GM12878 (cell line): ENCODE measurements around the gene TRAF7. TPM values are rescaled to one million over a fixed set of nuclear protein-coding genes. Genes with fewer than 3 reads are reported as not detected.
A peak's percentile ranks its signal among the peaks of the same experiment; 100 is the strongest.

Source experiments
- ATAC-seq: fragments of 200-7000 bp; cut with Tn5 transposase; 3 replicates; pipeline ENCODE4 v1.9.1; 2020; ENCODE audit warnings: mild to moderate bottlenecking, moderate library complexity
- BruUV-seq: library from RNA; stranded (reverse); fragments of 400-500 nt; replicated peaks from 2 replicates; lab custom pipeline; 2021; lab: Mats Ljungman, UMichigan
- CTCF ChIA-PET: fragments of 300-600 bp; sonication (Branson Sonifier 250); formaldehyde crosslinking; extraction: SDS; loops from one replicate; lab custom pipeline; 2021; ENCODE audit warnings: inconsistent platforms; lab: Yijun Ruan, JAX
- POLR2A ChIA-PET: fragments of 350-600 bp; formaldehyde crosslinking; extraction: SDS; loops from one replicate; lab custom pipeline; 2021; ENCODE audit warnings: inconsistent platforms; lab: Charles Lee
- RAD21 ChIA-PET: fragments of 300-600 bp; sonication (Branson Sonifier 250); formaldehyde crosslinking; loops from one replicate; lab custom pipeline; 2023; ENCODE audit warnings: antibody characterized with exemption; ENCODE audit not compliant: unreplicated experiment; lab: Charles Lee
- SMC1A ChIA-PET: fragments of 300-600 bp; sonication (Branson Sonifier 250); formaldehyde crosslinking; loops from one replicate; lab custom pipeline; 2023; ENCODE audit not compliant: unreplicated experiment, uncharacterized antibody; lab: Charles Lee
- DNase-seq: peaks from one replicate; pipeline ENCODE4 v3.0.0-alpha.2; 2011; ENCODE audit warnings: low read depth, low spot score
- FAIRE-seq: peaks from 3 replicates; lab custom pipeline; 2011; peaks lifted over from hg19 to GRCh38; lab: Jason Lieb, UNC
- H2AFZ ChIP-seq: 2 replicates; pipeline ENCODE4 v1.6.0; 2011; ENCODE audit warnings: low read depth, low read length, control low read depth; ENCODE audit not compliant: control insufficient read depth
- H3K27ac ChIP-seq: 2 replicates; pipeline ENCODE4 v1.5.1; 2011; ENCODE audit warnings: control low read depth; ENCODE audit not compliant: control insufficient read depth, insufficient read depth
- H3K27me3 ChIP-seq, 2 experiments: replicated peaks in 1 of 2; 2 replicates each; pipeline versions ENCODE4 v1.6.0 to v1.6.1; 2011; ENCODE audit warnings: low read length in 1 of 2; ENCODE audit not compliant: control insufficient read depth in 2 of 2, insufficient read depth in 2 of 2
- H3K36me3 ChIP-seq, 2 experiments: 2 replicates each; pipeline ENCODE4 v1.5.1; 2011; ENCODE audit warnings: low read length in 1 of 2; ENCODE audit not compliant: control insufficient read depth in 2 of 2, insufficient read depth in 2 of 2
- H3K4me1 ChIP-seq: 2 replicates; pipeline ENCODE4 v1.6.1; 2011; ENCODE audit warnings: mild to moderate bottlenecking, low read length, moderate library complexity, mixed read lengths; ENCODE audit not compliant: control insufficient read depth, insufficient read depth
- H3K4me2 ChIP-seq: 2 replicates; pipeline ENCODE4 v1.6.0; 2011; ENCODE audit warnings: control low read depth; ENCODE audit not compliant: control insufficient read depth, insufficient read depth
- H3K4me3 ChIP-seq: fragments of 200-600 bp; sonication (generic); 2 replicates; pipeline ENCODE4 v1.5.1; 2016
- H3K79me2 ChIP-seq: 2 replicates; pipeline ENCODE4 v1.6.0; 2011; ENCODE audit warnings: low read length; ENCODE audit not compliant: control insufficient read depth, insufficient read depth
- H3K9ac ChIP-seq: 2 replicates; pipeline ENCODE4 v1.8.0; 2011; ENCODE audit warnings: low read length, control low read depth, mixed read lengths; ENCODE audit not compliant: control insufficient read depth, insufficient read depth
- H3K9me3 ChIP-seq: replicated peaks from 3 replicates; pipeline ENCODE4 v1.5.1; 2011; ENCODE audit warnings: mild to moderate bottlenecking, low read length; ENCODE audit not compliant: control insufficient read depth, insufficient read depth
- H4K20me1 ChIP-seq: 2 replicates; pipeline ENCODE4 v1.6.0; 2011; ENCODE audit not compliant: control insufficient read depth, insufficient read depth
- BHLHE40 ChIP-seq, 2 experiments: fragments of 450-650 bp in 1 of 2; IDR thresholded peaks; 2 replicates each; pipeline ENCODE4 v1.6.1; 2011 to 2017; ENCODE audit warnings: low read depth in 2 of 2, borderline replicate concordance in 1 of 2, improper control_type of control experiment in 1 of 2, low read length in 1 of 2, mild to moderate bottlenecking in 1 of 2
- BMI1 ChIP-seq: fragments of 450-650 bp; IDR thresholded peaks from 2 replicates; pipeline ENCODE4 v1.6.1; 2016; ENCODE audit warnings: mild to moderate bottlenecking, moderate library complexity, borderline replicate concordance
- GATAD2B ChIP-seq: fragments of 450-650 bp; conservative IDR thresholded peaks from 2 replicates; pipeline ENCODE4 v1.6.1; 2017; ENCODE audit warnings: low read depth, mild to moderate bottlenecking, moderate library complexity
- MEF2A ChIP-seq: IDR thresholded peaks from 2 replicates; pipeline ENCODE4 v1.6.1; 2011; ENCODE audit warnings: low read depth, mild to moderate bottlenecking, low read length, moderate library complexity; ENCODE audit not compliant: insufficient read depth
- MTA2 ChIP-seq: fragments of 450-650 bp; IDR thresholded peaks from 2 replicates; pipeline ENCODE4 v1.6.1; 2016; ENCODE audit warnings: low read depth, mild to moderate bottlenecking, moderate library complexity
- NR2C2 ChIP-seq: IDR thresholded peaks from 2 replicates; pipeline ENCODE4 v1.6.1; 2011; ENCODE audit warnings: borderline replicate concordance, low read depth; ENCODE audit not compliant: control insufficient read depth, insufficient read length
- NR2F1 ChIP-seq: fragments of 450-650 bp; conservative IDR thresholded peaks from 2 replicates; pipeline ENCODE4 v1.6.1; 2017; ENCODE audit warnings: mild to moderate bottlenecking
- PAX5 ChIP-seq: IDR thresholded peaks from 2 replicates; pipeline ENCODE4 v1.6.1; 2011; ENCODE audit warnings: low read depth, low read length, borderline replicate concordance
- POU2F2 ChIP-seq: IDR thresholded peaks from 3 replicates; pipeline ENCODE4 v1.6.1; 2011; ENCODE audit warnings: low read depth, mild to moderate bottlenecking, low read length, borderline replicate concordance
- RAD51 ChIP-seq: fragments of 450-650 bp; IDR thresholded peaks from 2 replicates; pipeline ENCODE4 v1.6.1; 2016; ENCODE audit warnings: moderate library complexity, mild to moderate bottlenecking, inconsistent platforms
- SKIL ChIP-seq: fragments of 450-650 bp; IDR thresholded peaks from 2 replicates; pipeline ENCODE4 v1.6.1; 2017; ENCODE audit warnings: mild to moderate bottlenecking, low read depth, inconsistent platforms; ENCODE audit not compliant: poor library complexity, severe bottlenecking
- SREBF2 ChIP-seq: IDR thresholded peaks from 2 replicates; pipeline ENCODE4 v1.6.1; 2012; ENCODE audit warnings: mild to moderate bottlenecking, low read length
- YBX1 ChIP-seq: fragments of 450-650 bp; IDR thresholded peaks from 2 replicates; pipeline ENCODE4 v1.6.1; 2016; ENCODE audit warnings: antibody characterized with exemption
- ZNF622 ChIP-seq: fragments of 450-650 bp; IDR thresholded peaks from 2 replicates; pipeline ENCODE4 v1.6.1; 2017; ENCODE audit warnings: mild to moderate bottlenecking, inconsistent platforms
- ZZZ3 ChIP-seq: IDR thresholded peaks from 2 replicates; pipeline ENCODE4 v1.6.1; 2011; ENCODE audit warnings: low read depth; ENCODE audit not compliant: control insufficient read depth, insufficient read length
- WGBS: methylation state at CpG from one replicate; pipeline ENCODE4 v1.1.6; 2016; ENCODE audit warnings: low lambda C conversion rate; ENCODE audit not compliant: insufficient replicate concordance, insufficient coverage; ENCODE audit errors: missing lambda C conversion rate; 5-methylcytosine and 5-hydroxymethylcytosine counted together
- in situ Hi-C: fragments of 300-500 bp; cut with MboI; formaldehyde crosslinking; loops from 9 replicates; pipeline ENCODE4 v1.14.3; 2018; ENCODE audit warnings: mixed read lengths
- intact Hi-C: fragments of 100-400 bp; cut with micrococcal nuclease; formaldehyde crosslinking; loops from one replicate; pipeline ENCODE4 v1.14.2; 2022; ENCODE audit not compliant: unreplicated experiment
- polyA plus RNA-seq, 11 experiments: library from polyadenylated mRNA; depleted of rRNA in 4 of 11; unstranded in 6 of 11; stranded (reverse) in 5 of 11; fragments of >200 nt; fragmentation: Nextera tagmentation in 4 of 11; fragmentation: Illumina TruSeq in 1 of 11; extraction: Ambion mirVana in 4 of 11; extraction: Trizol in 1 of 11; gene quantifications; 1 replicate in 1 of 11; 2 replicates in 10 of 11; pipeline versions ENCODE4 v1.2.1 to v1.2.3, GENCODE V29; 2011 to 2016; ENCODE audit warnings: inconsistent platforms in 2 of 11, missing spikeins in 2 of 11, low read depth in 1 of 11
- total RNA-seq, 4 experiments: library from RNA; depleted of rRNA in 3 of 4; stranded (reverse); fragments of >200 nt in 3 of 4; fragmentation: Illumina TruSeq in 1 of 4; extraction: Trizol in 1 of 4; gene quantifications; 2 replicates each; pipeline versions ENCODE4 v1.2.1 to v1.2.3, GENCODE V29; 2013 to 2021
- TF ChIP-seq, protein P1 (sequence below), 3 experiments: IDR thresholded peaks in 2 of 3; conservative IDR thresholded peaks in 1 of 3; 2 replicates each; pipeline ENCODE4 v1.5.1; 2011; ENCODE audit warnings: low read depth in 3 of 3, low read length in 3 of 3, mild to moderate bottlenecking in 3 of 3, control low read depth in 2 of 3, moderate library complexity in 2 of 3, inconsistent platforms in 1 of 3, mixed read lengths in 1 of 3; ENCODE audit not compliant: control insufficient read depth in 2 of 3, insufficient read depth in 1 of 3; ENCODE audit errors: extremely low read depth in 1 of 3
- TF ChIP-seq, protein P2 (sequence below): fragments of 450-650 bp; IDR thresholded peaks from 2 replicates; pipeline ENCODE4 v1.6.1; 2017; ENCODE audit warnings: mild to moderate bottlenecking, moderate library complexity

The TRAF7 gene
- total and polyA plus RNA-seq, 10 of the 15 experiments (the other 5 are each of a cell fraction or from before 2014, with no cell fraction given) = 0.61 to 87.0 (median 30.0) TPM

DNA sequence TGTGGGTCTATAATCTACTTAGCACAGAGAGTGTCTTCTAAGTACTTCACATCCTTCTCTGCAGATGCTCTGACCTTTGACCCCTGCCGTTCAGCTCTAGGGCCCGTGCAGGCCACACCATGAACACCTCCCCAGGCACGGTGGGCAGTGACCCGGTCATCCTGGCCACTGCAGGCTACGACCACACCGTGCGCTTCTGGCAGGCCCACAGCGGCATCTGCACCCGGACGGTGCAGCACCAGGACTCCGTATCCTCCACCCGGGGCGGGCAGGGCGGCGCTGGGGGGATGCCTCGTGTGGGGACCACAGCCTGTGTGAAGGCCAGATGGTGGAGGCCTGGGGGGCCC lies 50.4 kb downstream of the TRAF7 start:
- WGBS = 2% methylated on average over 16 of the region's 16 CpGs
- ChIA-PET RAD21 (interaction anchor here (1.5 kb wide), 1 partner anchor 9 kb away, joined by 3 read pairs; the partner anchor contains the start of gene PGP), CTCF (interaction anchor here (1.3 kb wide), 1 partner anchor 9 kb away, joined by 6 read pairs; the partner anchor contains the start of gene PGP), SMC1A (no interaction called here), POLR2A (interaction anchor here (0.9 to 1.5 kb wide), 3 partner anchors 9 to 46 kb away, joined by 4 to 5 read pairs (median 4); partner anchors contain the start of genes ECI1 and PGP)
- Histone ChIP-seq H3K9me3 (no peaks in the 10 kb centered on the region), H3K4me2 (peak overlapping the region; percentile 89), H3K36me3 (peaks cover 8 to 19% of the 10 kb centered on the region in 2 experiments; a peak in 3 of 4 replicates), H3K9ac (peak overlapping the region; percentile 78), H4K20me1 (no peaks in the 10 kb centered on the region), H3K27ac (peak overlapping the region; percentile 96), H3K27me3 (no peaks in the 10 kb centered on the region), H3K4me3 (peak overlapping the region; percentile 93), H2AFZ (peak overlapping the region; percentile 87), H3K79me2 (peaks cover 20% of the 10 kb centered on the region), H3K4me1 (peaks cover 6% of the 10 kb centered on the region; the same call in 1 of the 2 replicates)
- intact Hi-C loops = loop anchor here (5.0 kb wide), 1 partner anchor 46 kb away; the partner anchor contains the start of gene ECI1
- no peak for DNase-seq
- ATAC-seq = peak; percentile 52
- in situ Hi-C loops = no loop called here
- no peak for FAIRE-seq
- TSS peak; percentile 70 for BruUV-seq
- no peak for TF ChIP-seq POU2F2
- no peak for TF ChIP-seq MEF2A
- no peak for TF ChIP-seq ZNF622
- 0 out of 2 replicates have a peak, but pooled peaks have one; percentile 19 for TF ChIP-seq MTA2
- no peak for TF ChIP-seq SREBF2
- no peak for TF ChIP-seq RAD51
- TF ChIP-seq, protein P1, sequence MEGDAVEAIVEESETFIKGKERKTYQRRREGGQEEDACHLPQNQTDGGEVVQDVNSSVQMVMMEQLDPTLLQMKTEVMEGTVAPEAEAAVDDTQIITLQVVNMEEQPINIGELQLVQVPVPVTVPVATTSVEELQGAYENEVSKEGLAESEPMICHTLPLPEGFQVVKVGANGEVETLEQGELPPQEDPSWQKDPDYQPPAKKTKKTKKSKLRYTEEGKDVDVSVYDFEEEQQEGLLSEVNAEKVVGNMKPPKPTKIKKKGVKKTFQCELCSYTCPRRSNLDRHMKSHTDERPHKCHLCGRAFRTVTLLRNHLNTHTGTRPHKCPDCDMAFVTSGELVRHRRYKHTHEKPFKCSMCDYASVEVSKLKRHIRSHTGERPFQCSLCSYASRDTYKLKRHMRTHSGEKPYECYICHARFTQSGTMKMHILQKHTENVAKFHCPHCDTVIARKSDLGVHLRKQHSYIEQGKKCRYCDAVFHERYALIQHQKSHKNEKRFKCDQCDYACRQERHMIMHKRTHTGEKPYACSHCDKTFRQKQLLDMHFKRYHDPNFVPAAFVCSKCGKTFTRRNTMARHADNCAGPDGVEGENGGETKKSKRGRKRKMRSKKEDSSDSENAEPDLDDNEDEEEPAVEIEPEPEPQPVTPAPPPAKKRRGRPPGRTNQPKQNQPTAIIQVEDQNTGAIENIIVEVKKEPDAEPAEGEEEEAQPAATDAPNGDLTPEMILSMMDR (IDR thresholded peaks at IDR 0.05 in 2 of 3, conservative IDR thresholded peaks at IDR 0.05 in 1 of 3; ENCODE audit: control insufficient read depth in 2 of 3, extremely low read depth in 1 of 3, insufficient read depth in 1 of 3, low read depth in 3 of 3, low read length in 3 of 3) = no peak
- no peak for TF ChIP-seq SKIL
- peak; percentile 97 for TF ChIP-seq NR2F1
- TF ChIP-seq, protein P2, sequence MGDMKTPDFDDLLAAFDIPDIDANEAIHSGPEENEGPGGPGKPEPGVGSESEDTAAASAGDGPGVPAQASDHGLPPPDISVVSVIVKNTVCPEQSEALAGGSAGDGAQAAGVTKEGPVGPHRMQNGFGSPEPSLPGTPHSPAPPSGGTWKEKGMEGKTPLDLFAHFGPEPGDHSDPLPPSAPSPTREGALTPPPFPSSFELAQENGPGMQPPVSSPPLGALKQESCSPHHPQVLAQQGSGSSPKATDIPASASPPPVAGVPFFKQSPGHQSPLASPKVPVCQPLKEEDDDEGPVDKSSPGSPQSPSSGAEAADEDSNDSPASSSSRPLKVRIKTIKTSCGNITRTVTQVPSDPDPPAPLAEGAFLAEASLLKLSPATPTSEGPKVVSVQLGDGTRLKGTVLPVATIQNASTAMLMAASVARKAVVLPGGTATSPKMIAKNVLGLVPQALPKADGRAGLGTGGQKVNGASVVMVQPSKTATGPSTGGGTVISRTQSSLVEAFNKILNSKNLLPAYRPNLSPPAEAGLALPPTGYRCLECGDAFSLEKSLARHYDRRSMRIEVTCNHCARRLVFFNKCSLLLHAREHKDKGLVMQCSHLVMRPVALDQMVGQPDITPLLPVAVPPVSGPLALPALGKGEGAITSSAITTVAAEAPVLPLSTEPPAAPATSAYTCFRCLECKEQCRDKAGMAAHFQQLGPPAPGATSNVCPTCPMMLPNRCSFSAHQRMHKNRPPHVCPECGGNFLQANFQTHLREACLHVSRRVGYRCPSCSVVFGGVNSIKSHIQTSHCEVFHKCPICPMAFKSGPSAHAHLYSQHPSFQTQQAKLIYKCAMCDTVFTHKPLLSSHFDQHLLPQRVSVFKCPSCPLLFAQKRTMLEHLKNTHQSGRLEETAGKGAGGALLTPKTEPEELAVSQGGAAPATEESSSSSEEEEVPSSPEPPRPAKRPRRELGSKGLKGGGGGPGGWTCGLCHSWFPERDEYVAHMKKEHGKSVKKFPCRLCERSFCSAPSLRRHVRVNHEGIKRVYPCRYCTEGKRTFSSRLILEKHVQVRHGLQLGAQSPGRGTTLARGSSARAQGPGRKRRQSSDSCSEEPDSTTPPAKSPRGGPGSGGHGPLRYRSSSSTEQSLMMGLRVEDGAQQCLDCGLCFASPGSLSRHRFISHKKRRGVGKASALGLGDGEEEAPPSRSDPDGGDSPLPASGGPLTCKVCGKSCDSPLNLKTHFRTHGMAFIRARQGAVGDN = no peak
- no peak for TF ChIP-seq BHLHE40 (IDR thresholded peaks at IDR 0.05; ENCODE audit: borderline replicate concordance in 1 of 2, low read depth in 2 of 2, low read length in 1 of 2)
- no peak for TF ChIP-seq ZZZ3
- TF ChIP-seq NR2C2 = peak; percentile 65
- no peak for TF ChIP-seq YBX1
- TF ChIP-seq GATAD2B = no peak
- TF ChIP-seq BMI1 = no peak
- TF ChIP-seq PAX5 = no peak
